ENCODE measurements around the gene COLGALT1. TPM values are rescaled to one million over a fixed set of nuclear protein-coding genes. Genes with fewer than 3 reads are reported as not detected.

The COLGALT1 gene
- total and polyA plus RNA-seq, 9 of the 15 experiments (the other 6 are each of a cell fraction or from before 2014, with no cell fraction given): 4.9 to 119 (median 82.6) TPM

GRCh38 chr19:17615889-17616685 lies 60.6 kb downstream of the COLGALT1 start (continued):
- TF ChIP-seq HMGN3 (IDR thresholded peaks at IDR 0.05; ENCODE audit: borderline replicate concordance, extremely low read depth, insufficient read length, low read depth, low read length) (no peak), HMG20A (CRISPR knock-in tag; conservative IDR thresholded peaks at IDR 0.05) (no peak), EWSR1 (IDR thresholded peaks at IDR 0.05; ENCODE audit: borderline replicate concordance, low read depth, partially characterized antibody) (no peak), TOE1 (IDR thresholded peaks at IDR 0.05; ENCODE audit: borderline replicate concordance) (peak; percentile 14; the same call in 1 of the 2 replicates), TOE1 (CRISPR knock-in tag; IDR thresholded peaks at IDR 0.05; ENCODE audit: borderline replicate concordance, low read depth) (no peak), ZBTB8A (IDR thresholded peaks at IDR 0.05; ENCODE audit: partially characterized antibody) (no peak), NUFIP1 (IDR thresholded peaks at IDR 0.05; ENCODE audit: partially characterized antibody) (no peak), ZNF318 (IDR thresholded peaks at IDR 0.05; ENCODE audit: borderline replicate concordance in 1 of 2, low read depth in 1 of 2) (no peak), XRCC4 (IDR thresholded peaks at IDR 0.05; ENCODE audit: extremely low read depth, insufficient read depth, insufficient read length) (no peak), SMAD2 (IDR thresholded peaks at IDR 0.05; ENCODE audit: low read depth, low read length) (no peak), KAT7 (CRISPR knock-in tag; IDR thresholded peaks at IDR 0.05; ENCODE audit: borderline replicate concordance) (peak; percentile 45; the same call in 1 of the 2 replicates), ZNF57 (CRISPR knock-in tag; IDR thresholded peaks at IDR 0.05) (no peak)
- TF ChIP-seq, protein P1, sequence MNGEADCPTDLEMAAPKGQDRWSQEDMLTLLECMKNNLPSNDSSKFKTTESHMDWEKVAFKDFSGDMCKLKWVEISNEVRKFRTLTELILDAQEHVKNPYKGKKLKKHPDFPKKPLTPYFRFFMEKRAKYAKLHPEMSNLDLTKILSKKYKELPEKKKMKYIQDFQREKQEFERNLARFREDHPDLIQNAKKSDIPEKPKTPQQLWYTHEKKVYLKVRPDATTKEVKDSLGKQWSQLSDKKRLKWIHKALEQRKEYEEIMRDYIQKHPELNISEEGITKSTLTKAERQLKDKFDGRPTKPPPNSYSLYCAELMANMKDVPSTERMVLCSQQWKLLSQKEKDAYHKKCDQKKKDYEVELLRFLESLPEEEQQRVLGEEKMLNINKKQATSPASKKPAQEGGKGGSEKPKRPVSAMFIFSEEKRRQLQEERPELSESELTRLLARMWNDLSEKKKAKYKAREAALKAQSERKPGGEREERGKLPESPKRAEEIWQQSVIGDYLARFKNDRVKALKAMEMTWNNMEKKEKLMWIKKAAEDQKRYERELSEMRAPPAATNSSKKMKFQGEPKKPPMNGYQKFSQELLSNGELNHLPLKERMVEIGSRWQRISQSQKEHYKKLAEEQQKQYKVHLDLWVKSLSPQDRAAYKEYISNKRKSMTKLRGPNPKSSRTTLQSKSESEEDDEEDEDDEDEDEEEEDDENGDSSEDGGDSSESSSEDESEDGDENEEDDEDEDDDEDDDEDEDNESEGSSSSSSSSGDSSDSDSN (IDR thresholded peaks at IDR 0.05; ENCODE audit: borderline replicate concordance in 1 of 2, low read depth in 2 of 2, low read length in 2 of 2): peak in 1 of 2 experiments; percentile 29; a peak in 1 of 4 replicates
- TF ChIP-seq, protein P2, sequence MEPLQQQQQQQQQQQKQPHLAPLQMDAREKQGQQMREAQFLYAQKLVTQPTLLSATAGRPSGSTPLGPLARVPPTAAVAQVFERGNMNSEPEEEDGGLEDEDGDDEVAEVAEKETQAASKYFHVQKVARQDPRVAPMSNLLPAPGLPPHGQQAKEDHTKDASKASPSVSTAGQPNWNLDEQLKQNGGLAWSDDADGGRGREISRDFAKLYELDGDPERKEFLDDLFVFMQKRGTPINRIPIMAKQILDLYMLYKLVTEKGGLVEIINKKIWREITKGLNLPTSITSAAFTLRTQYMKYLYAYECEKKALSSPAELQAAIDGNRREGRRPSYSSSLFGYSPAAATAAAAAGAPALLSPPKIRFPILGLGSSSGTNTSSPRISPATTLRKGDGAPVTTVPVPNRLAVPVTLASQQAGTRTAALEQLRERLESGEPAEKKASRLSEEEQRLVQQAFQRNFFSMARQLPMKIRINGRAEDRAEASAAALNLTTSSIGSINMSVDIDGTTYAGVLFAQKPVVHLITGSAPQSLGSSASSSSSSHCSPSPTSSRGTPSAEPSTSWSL (CRISPR knock-in tag; IDR thresholded peaks at IDR 0.05; ENCODE audit: borderline replicate concordance): no peak

Data from K562 (cell line).